Measurements from ENCODE around the gene CDH4. TPM values are rescaled to one million over a fixed set of nuclear protein-coding genes. Genes with fewer than 3 reads are reported as not detected.

CDH4 gene
- total RNA-seq, 2 donors from 2014 or later = 0.07 to 0.94 TPM

GRCh38 chr20:61936701-61937131 lies 684.7 kb downstream of the CDH4 start:
- no peak for DNase-seq (ENCODE audit: low spot score)
- TF ChIP-seq CTCF (IDR thresholded peaks at IDR 0.05) = no peak
- H3K9me3 ChIP-seq = no peaks in the 10 kb centered on the region
- no peaks in the 10 kb centered on the region for H3K27me3 ChIP-seq
- H3K36me3 ChIP-seq = no peaks in the 10 kb centered on the region
- no peak overlapping the region for H3K4me3 ChIP-seq
- no peak overlapping the region for H3K27ac ChIP-seq
- H3K4me1 ChIP-seq = no peaks in the 10 kb centered on the region

- Histone ChIP-seq H3K27ac (no peak overlapping the region), H3K4me3 (no peak overlapping the region), H3K27me3 (no peaks in the 10 kb centered on the region), H3K4me1 (no peaks in the 10 kb centered on the region), H3K36me3 (no peaks in the 10 kb centered on the region), H3K9me3 (no peaks in the 10 kb centered on the region)
- TF ChIP-seq CTCF (IDR thresholded peaks at IDR 0.05) = no peak
- DNase-seq (ENCODE audit: low spot score) = no peak
Measured at GRCh38 chr20:61937146-61937962, 685.3 kb downstream of the CDH4 start.

GRCh38 chr20:61937963-61938838 lies 686.1 kb downstream of the CDH4 start:
- Histone ChIP-seq H3K4me1 (no peaks in the 10 kb centered on the region), H3K4me3 (no peak overlapping the region), H3K27ac (no peak overlapping the region), H3K27me3 (no peaks in the 10 kb centered on the region), H3K9me3 (no peaks in the 10 kb centered on the region), H3K36me3 (no peaks in the 10 kb centered on the region)
- TF ChIP-seq CTCF (IDR thresholded peaks at IDR 0.05) = no peak
- no peak for DNase-seq (ENCODE audit: low spot score)

GRCh38 chr20:61938839-61939690 lies 687.0 kb downstream of the CDH4 start:
- Histone ChIP-seq H3K27me3 (no peaks in the 10 kb centered on the region), H3K36me3 (no peaks in the 10 kb centered on the region), H3K9me3 (no peaks in the 10 kb centered on the region), H3K4me1 (no peaks in the 10 kb centered on the region), H3K27ac (no peak overlapping the region), H3K4me3 (no peak overlapping the region)
- TF ChIP-seq CTCF (IDR thresholded peaks at IDR 0.05) = no peak
- no peak for DNase-seq (ENCODE audit: low spot score)

GRCh38 chr20:61939691-61940360 lies 687.8 kb downstream of the CDH4 start:
- no peaks in the 10 kb centered on the region for H3K27me3 ChIP-seq
- no peaks in the 10 kb centered on the region for H3K9me3 ChIP-seq
- H3K4me1 ChIP-seq = no peaks in the 10 kb centered on the region
- H3K36me3 ChIP-seq = no peaks in the 10 kb centered on the region
- no peak overlapping the region for H3K4me3 ChIP-seq
- TF ChIP-seq CTCF (IDR thresholded peaks at IDR 0.05) = no peak
- no peak overlapping the region for H3K27ac ChIP-seq
- DNase-seq (ENCODE audit: low spot score) = no peak
